ENCODE data around the gene TSSK2.
"Not testable (repeated sequence)": the region's sequence is repeated elsewhere in the genome, so short reads cannot be mapped to it uniquely, and the experiment has no call there.

Gene TSSK2

GRCh38 chr22:19143967-19144400, 12.9 kb downstream of the TSSK2 start:
- DNase-seq (ENCODE audit: low read depth) = no peak

DNA sequence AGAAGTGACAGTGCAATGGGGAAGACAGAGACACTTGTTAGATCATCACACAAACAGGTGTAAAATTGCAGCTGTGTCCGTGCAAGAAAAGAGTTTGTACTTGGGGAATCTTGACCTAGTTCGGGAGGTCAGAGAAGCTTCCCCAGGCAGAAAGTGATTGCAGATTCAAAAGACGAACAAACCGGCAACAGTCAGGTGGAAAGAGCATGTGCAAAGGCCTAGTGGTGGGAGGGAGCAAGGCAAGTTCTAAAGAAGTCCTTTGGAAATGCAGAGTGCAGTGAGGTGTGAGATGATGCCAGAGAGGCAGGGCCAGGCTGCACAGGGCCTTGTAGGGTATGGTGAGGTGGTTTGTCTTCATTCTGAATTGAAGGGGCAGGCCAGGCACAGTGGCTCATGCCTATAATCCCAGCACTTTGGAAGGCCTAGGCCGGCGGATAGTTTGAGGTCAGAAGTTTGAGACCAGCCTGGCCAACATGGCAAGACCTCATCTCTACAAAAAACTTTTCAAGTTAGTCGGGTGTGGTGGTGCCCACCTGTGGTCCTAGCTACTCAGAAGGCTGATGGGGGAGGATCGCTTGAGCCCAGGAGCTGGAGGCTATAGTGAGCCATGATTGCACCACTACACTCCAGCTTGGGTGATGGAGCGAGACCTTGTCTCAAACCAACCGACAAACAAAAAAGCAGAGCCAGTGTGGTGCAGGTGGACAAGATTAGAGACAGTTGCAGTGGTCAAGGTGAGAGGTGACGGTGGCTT, 15.3 kb downstream of the TSSK2 start:
- no peak for DNase-seq (ENCODE audit: low read depth)

- no peak for DNase-seq (ENCODE audit: low read depth)
Measured at GRCh38 chr22:19147195-19147780, 16.2 kb downstream of the TSSK2 start.

DNA sequence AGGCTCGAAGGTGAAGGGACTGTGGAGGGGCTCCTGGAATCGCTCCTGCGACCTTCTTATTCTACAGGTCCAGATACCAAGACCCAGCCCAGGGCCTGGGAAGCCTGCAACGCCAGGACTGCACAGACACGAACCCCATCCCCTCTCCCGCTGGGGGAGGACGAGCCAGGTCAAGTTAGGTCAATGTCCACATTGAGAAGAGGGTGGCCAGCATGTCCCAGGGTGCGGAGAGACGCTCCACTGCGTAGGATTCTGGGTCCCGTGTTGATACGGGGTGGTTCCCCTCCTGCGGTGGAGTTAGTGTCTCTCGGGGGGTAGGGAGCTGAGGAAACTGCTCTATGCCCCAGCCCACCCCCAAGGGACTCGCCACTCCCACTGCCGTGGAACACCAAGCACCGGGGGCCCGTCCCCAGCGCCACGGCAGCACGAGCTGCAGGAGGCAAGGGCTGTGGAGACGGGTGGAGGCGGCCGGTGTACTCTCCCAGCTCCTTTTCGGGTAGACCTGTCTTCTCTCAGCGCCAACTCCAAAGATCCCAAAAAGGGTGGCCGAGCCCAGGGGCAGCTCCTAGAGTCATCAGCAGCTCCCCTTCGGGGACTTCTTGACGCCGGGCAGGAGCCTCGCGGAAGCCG, 17.4 kb downstream of the TSSK2 start:
- DNase-seq (ENCODE audit: low read depth) = no peak

DNA sequence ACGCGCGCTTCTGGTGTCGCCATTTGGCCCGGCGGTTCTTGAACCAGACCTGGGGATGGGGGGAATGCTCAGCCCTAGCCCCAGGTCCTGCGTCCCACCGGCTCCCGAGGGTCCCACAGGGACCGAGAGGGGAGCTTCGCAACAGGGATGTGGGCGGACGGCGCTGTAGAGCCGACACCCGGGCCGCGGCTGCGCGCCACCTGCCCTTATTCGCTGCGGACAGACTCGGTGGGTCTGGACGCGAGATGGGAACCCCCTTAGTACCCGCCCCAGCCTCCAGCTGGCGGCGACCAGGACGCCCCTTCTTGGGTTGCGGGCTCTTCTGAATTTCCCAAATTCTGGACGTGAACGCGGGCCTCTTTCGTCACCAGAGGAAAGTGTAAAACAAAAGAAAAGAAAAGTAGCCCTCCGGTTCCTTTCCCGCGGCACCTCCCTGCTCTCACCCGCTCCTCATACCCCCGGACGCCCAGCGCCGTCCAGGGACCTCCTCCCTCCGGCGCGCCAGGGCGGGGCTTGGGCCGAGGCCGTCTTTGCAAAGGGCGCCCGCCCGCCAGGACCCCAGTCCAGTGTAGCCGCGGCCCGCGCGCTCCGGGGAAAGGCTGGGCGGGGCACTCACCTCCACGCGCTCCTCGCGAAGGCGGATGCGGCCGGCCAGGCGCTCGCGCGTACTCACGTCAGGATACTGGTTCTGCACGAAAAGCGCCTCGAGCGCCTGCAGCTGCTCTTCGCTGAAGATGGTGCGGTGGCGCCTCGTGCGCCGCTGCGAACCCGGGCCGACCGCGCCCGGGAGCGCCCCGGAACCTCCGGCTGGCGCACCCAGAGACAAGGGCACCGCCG, 18.2 kb downstream of the TSSK2 start:
- DNase-seq (ENCODE audit: low read depth) = no peak

DNA sequence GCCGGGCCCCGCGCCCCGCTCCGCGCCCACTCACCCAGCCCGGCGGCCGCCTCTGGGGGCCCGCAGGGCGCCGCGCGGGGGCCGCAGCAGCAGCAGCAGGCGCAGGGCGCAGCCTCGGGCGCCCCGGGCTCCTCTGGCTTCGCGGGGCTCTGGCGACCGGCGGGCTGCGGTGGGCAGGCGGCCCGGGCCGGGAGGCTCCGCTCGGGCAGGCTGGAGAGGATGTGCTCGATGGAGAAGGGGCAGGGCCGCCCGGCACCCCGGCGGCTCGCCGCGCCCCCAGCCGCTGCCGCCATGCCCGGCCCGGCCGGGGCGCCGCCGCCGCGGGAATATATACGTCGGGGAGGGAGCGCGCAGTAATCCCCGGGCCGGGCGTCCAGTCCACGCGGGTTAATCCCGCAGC, 18.9 kb downstream of the TSSK2 start, which contains the start of gene GSC2:
Gene GSC2 (minus strand): TSS at position 302 of the 400 bp plus-strand sequence. CDS start 9 bp downstream, at position 293.
- no peak for DNase-seq (ENCODE audit: low read depth)

DNA sequence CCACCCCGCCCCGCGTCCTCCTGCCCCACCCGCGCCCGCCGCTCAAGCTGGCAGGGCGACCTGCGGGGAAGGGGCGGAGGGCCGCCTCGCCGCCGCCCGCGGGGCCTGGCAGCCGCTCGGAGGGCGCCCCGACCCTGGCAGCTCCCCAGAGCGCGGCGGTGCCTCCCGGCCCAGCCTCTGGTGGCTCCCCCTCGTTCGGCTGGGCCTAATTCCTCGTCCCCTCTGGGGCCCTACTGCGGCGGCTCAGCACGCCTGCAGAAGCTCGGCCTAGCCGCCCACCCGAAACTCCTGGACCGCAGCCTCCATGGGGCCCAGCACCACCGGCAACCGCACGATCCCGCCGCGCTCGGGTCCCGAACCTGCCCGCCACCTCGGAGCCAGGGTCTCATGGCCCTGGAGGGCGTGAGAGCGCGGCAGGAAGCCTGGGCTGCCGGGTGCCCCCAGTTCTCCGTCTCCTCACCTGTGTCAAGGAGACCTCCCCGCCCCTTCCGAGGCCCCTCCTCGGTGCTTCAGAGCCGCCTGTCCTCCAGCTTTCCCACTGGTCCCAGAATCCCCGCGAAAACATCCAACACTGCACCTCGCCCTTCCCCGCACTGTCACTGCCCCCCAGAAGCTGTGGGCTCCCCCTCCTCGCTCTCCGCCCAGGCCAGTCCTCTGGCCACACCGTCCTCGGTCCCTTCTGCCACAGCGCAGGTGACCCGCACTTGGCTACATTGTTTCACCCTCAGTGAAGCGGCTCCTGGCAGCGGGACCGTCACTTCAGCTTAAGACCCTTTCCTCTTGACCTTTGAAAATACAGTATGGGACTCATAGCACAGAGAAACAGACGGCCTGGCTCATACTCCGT, 19.6 kb downstream of the TSSK2 start:
- no peak for DNase-seq (ENCODE audit: low read depth)

- DNase-seq (ENCODE audit: low read depth) = no peak
Measured at GRCh38 chr22:19151329-19152191, 20.5 kb downstream of the TSSK2 start.

DNA sequence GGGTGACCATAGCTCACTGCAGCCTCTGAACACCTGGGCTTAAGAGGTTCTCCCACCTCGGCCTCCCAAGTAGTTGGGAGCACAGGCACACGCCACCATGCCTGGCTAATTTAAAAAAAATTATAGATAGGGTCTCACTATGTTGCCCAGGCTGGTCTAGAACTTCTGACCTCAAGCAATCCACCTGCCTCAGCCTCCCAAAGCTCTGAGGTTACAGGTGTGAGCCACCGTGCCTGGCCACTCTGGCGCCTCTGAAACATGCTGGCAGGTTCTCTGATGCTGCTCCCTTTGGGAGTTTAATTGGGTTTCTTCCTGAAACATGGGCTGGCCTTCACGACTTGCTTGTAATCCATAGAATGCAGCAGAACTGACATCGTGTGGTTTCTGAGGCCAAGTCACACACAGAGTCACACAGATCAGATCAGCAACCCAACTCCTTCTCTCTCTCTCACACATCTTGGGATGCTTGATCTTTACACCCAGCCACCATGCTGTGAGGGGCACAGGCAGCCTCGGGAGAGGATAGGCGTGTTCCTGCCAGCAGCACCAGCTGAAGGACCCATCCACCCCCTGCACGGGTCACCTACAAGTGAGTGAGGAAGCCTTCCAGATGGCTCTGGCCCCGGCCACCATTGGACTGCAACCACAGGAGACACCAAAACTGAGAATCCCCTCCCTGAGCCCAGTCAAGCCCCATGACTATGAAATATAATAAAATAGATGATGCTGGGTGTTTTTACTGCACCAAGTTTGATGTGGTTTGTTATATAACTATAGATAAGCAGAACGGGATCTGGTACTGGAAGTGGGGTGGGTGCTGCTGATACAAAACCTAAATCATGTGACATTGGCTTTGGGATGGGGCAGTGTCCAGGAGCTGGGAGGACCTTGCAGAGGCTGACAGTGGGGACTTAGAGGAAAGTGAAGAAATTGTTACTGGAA, 22.1 kb downstream of the TSSK2 start:
- DNase-seq (ENCODE audit: low read depth) = no peak

- DNase-seq (ENCODE audit: low read depth) = not testable (repeated sequence)
Measured at GRCh38 chr22:19156109-19156508, 25.0 kb downstream of the TSSK2 start.

DNA sequence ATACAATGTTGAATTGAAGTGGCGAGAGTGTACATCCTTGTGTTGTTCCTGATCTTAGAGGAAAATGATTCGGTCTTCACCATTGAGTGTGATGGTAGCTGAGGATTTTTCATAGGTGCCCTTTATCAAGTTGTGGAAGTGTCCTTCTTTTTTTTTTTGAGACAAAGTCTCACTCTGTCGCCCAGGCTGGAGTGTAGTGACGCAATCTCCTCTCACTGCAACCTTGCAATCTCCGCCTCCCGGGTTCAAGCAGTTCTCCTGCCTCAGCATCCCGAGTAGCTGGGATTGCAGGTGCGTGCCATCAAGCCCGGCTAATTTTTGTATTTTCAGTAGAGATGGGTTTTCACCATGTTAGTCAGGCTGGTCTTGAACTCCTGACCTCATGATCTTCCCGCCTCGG, 27.5 kb downstream of the TSSK2 start:
- DNase-seq (ENCODE audit: low read depth) = not testable (repeated sequence)

DNA sequence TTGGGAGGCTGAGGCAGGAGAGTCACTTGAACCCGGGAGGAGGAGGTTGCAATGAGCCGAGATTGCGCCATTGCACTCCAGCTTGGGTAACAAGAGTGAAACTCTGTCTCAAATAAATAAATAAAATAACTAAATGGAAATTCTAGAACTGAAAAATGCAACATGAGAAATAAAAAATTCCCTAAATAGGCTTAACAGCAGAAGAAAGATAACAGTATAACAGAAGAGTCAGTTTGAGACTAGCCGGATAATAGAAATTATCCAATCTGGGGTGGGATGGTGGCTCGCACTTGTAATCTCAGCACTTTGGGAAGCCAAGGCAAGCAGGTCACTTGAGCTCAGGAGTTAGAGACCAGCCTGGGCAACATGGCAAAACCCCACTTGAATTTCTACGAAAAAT, 33.3 kb downstream of the TSSK2 start:
- DNase-seq (ENCODE audit: low read depth) = no peak

DNA sequence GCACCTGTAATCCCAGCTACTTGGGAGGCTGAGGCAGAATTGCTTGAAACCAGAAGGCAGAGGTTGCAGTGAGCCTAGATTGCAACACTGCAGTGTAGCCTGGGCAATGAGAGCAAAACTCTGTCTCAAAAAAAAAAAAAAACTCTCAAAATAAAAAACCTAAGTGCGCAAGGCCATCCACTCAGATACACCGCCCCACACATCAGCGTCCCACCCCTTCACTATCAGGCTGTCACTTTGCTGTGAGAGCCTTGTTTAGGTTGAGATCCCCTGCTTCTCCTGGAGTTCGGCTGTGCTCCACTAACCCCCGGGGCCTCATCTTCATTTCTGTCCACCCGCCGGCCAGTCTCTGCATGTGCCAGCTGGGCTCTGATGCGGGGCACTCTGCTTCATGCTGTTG, 35.3 kb downstream of the TSSK2 start:
- no peak for DNase-seq (ENCODE audit: low read depth)

DNA sequence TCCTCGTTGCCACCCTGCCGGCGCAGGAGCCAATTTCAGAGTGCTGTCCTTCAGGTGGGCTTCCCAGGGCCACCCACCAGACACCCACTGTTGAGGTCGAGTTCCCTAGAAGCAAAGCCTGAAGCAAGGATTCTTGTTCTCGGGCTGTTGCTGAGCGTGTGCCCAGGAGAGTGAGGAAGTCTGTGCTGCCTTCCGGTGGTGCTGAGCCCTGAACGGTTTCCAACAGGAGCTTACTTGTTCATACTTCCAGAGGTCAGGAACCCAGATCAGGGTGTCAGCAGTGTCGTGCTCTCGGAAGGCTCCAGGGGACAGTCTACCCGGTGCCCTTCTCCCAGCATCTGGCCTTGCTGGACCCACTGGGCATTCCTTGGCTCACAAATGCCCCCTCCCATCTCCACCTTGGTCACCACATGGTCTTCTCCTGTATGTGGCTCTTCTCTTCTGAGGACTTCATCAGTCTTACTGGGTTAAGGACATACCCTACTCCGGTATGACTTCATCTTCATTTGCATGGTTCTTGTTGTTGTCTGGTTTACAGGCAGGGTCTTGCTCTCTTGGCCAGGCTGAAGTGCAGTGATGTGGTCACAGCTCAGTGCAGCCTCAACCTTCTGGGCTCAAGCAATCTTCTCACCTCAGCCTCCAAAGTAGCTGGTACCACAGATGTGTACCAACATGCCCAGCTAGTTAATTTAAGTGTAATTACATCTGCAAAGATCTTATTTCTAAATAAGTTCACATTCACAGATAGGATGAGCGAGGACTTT, 36.2 kb downstream of the TSSK2 start:
- DNase-seq (ENCODE audit: low read depth) = no peak

- DNase-seq (ENCODE audit: low read depth) = no peak
Measured at GRCh38 chr22:19168088-19168890, 37.2 kb downstream of the TSSK2 start.

DNA sequence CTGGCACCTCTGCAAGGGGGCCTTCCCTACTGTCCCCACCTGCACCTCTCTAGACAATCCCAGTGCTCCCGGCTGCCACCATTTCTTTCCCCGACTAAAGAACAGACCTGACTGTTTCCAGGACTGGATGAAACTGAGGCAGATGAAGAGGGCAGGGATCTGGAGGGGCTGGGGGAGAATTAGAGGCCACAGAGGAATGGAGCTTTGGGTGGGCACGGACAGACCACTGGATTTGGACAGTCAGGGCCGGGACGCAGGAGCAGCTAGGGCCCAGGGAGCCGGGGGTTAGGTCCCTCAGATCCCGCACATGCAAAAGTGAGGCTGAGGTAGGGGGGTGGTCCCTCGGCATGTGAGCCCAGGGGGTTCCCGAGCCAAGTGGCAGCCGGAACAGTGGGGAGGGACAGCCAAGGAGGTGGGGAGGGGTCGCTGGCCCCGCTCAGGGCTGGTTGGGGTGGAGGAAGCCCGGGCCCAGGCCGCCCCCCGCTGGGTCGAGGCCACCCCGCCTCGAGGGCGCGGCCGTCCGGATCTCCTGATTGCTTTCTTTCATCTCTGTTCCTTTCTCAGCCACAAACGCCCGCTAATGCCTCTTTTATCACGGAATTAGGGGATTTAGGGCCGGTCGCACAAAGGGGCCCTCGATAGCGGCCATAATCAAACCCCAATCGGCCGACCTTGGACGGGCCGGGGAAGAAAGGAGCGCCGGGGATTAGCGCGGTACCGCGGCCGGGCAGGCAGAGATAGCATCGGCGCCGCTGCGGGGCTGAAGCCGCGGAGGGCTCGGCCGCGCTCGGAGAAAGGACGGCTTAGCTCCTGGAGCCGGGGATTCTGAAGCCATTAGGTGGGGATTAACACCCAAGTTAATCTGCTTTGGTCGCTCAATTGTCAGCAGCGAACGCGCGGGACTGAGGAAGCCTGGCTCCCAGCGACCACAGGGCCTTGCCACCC, 38.2 kb downstream of the TSSK2 start:
- no peak for DNase-seq (ENCODE audit: low read depth)

DNA sequence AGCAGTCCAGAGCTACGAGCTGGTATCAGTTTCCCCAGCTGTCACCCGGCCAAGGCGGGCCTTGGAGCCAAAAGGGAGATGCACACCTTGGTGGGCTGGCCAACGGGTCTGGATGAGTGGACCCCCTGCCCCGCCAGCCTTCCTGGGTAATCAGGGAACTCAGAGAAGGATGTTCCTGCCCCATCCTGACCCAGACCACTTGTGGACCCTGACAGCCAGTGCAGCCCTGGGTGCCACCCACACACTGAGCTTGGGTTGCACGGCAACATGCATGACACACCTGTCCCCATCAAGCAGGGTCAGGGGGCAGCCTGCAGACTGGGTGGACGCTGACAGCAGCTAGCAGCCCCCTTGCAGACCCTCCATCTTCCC, 38.8 kb downstream of the TSSK2 start:
- DNase-seq (ENCODE audit: low read depth) = no peak
